HG02938 (cell line): ENCODE data around the gene DOK6.

Experiments used
- ATAC-seq: cut with Tn5 transposase; IDR thresholded peaks from one replicate; pipeline ENCODE4 v1.9.1; 2021; ENCODE audit warnings: mild to moderate bottlenecking, moderate library complexity; ENCODE audit not compliant: unreplicated experiment

The DOK6 gene

GRCh38 chr18:69531973-69532372 is 131.3 kb downstream of the DOK6 start:
- no peak for ATAC-seq

GRCh38 chr18:69537183-69537582 is 136.5 kb downstream of the DOK6 start:
- no peak for ATAC-seq

- no peak for ATAC-seq
Measured at GRCh38 chr18:69538849-69539248, 138.2 kb downstream of the DOK6 start.

GRCh38 chr18:69539404-69539803 is 138.7 kb downstream of the DOK6 start:
- no peak for ATAC-seq

- no peak for ATAC-seq
Measured at GRCh38 chr18:69556228-69556627, 155.5 kb downstream of the DOK6 start.

GRCh38 chr18:69557282-69557681 is 156.6 kb downstream of the DOK6 start:
- ATAC-seq, result no peak

- no peak for ATAC-seq
Measured at GRCh38 chr18:69558052-69558451, 157.4 kb downstream of the DOK6 start.

GRCh38 chr18:69559604-69560003 is 158.9 kb downstream of the DOK6 start:
- no peak for ATAC-seq

- ATAC-seq, result no peak
Measured at GRCh38 chr18:69564602-69565001, 163.9 kb downstream of the DOK6 start.

- no peak for ATAC-seq
Measured at GRCh38 chr18:69567813-69568488, 167.3 kb downstream of the DOK6 start.

- ATAC-seq, result no peak
Measured at GRCh38 chr18:69569133-69569532, 168.4 kb downstream of the DOK6 start.

- ATAC-seq, result no peak
Measured at GRCh38 chr18:69574401-69574800, 173.7 kb downstream of the DOK6 start.

- ATAC-seq, result peak; percentile 78
Measured at GRCh38 chr18:69580107-69580506, 179.4 kb downstream of the DOK6 start.

GRCh38 chr18:69584429-69584828 is 183.7 kb downstream of the DOK6 start:
- ATAC-seq, result no peak

- ATAC-seq, result no peak
Measured at GRCh38 chr18:69585696-69586095, 185.0 kb downstream of the DOK6 start.

GRCh38 chr18:69586537-69586936 is 185.8 kb downstream of the DOK6 start:
- ATAC-seq, result no peak

- no peak for ATAC-seq
Measured at GRCh38 chr18:69588301-69588700, 187.6 kb downstream of the DOK6 start.

- no peak for ATAC-seq
Measured at GRCh38 chr18:69590150-69590549, 189.5 kb downstream of the DOK6 start.

GRCh38 chr18:69596345-69596744 is 195.7 kb downstream of the DOK6 start:
- no peak for ATAC-seq

GRCh38 chr18:69597561-69597960 is 196.9 kb downstream of the DOK6 start:
- ATAC-seq, result no peak

GRCh38 chr18:69599377-69599776 is 198.7 kb downstream of the DOK6 start:
- ATAC-seq, result no peak

- no peak for ATAC-seq
Measured at GRCh38 chr18:69612242-69612641, 211.6 kb downstream of the DOK6 start.

GRCh38 chr18:69616114-69616513 is 215.4 kb downstream of the DOK6 start:
- no peak for ATAC-seq
